NCI-H1436 treated with DMSO at 0.1 percent for 48 hours (cell line): ENCODE data around the gene PHF2.

Source experiments
- DNase-seq: peaks from one replicate; lab custom pipeline; 2025; lab: John Stamatoyannopoulos, UW

Gene PHF2

GRCh38 chr9:93652604-93653592 is 76.5 kb downstream of the PHF2 start:
- no peak for DNase-seq

GRCh38 chr9:93653760-93654159 is 77.4 kb downstream of the PHF2 start:
- no peak for DNase-seq

- no peak for DNase-seq
These were observed 78.1 kb downstream of the PHF2 start for GRCh38 chr9:93654351-93654961.

GRCh38 chr9:93655621-93656425 is 79.4 kb downstream of the PHF2 start:
- DNase-seq, result no peak

GRCh38 chr9:93656426-93657239 is 80.2 kb downstream of the PHF2 start:
- no peak for DNase-seq

GRCh38 chr9:93657331-93658111 is 81.1 kb downstream of the PHF2 start:
- DNase-seq, result no peak

GRCh38 chr9:93658184-93658925 is 82.0 kb downstream of the PHF2 start:
- DNase-seq, result no peak

GRCh38 chr9:93659044-93659836 is 82.9 kb downstream of the PHF2 start:
- DNase-seq, result no peak

- DNase-seq, result no peak
These were observed 83.4 kb downstream of the PHF2 start for GRCh38 chr9:93659837-93660177.

GRCh38 chr9:93660352-93661046 is 84.1 kb downstream of the PHF2 start:
- no peak for DNase-seq

- DNase-seq, result no peak
These were observed 85.2 kb downstream of the PHF2 start for GRCh38 chr9:93661591-93661990.

- no peak for DNase-seq
These were observed 85.7 kb downstream of the PHF2 start for GRCh38 chr9:93662016-93662638.

- no peak for DNase-seq
These were observed 86.7 kb downstream of the PHF2 start for GRCh38 chr9:93662952-93663572.

GRCh38 chr9:93663877-93664548 is 87.6 kb downstream of the PHF2 start:
- no peak for DNase-seq

- no peak for DNase-seq
These were observed 88.3 kb downstream of the PHF2 start for GRCh38 chr9:93664549-93665120.

- DNase-seq, result no peak
These were observed 88.8 kb downstream of the PHF2 start for GRCh38 chr9:93665128-93665636.
